Measurements from ENCODE around the gene RAB3IL1. TPM values are rescaled to one million over a fixed set of nuclear protein-coding genes. Genes with fewer than 3 reads are reported as not detected.
A peak's percentile ranks its signal among the peaks of the same experiment; 100 is the strongest.

The RAB3IL1 gene
- total and polyA plus RNA-seq, 9 of the 15 experiments (the other 6 are each of a cell fraction or from before 2014, with no cell fraction given): 0.15 to 42.6 (median 15.5) TPM

- peak; percentile 91 for TF ChIP-seq ZNF280B (CRISPR knock-in tag; IDR thresholded peaks at IDR 0.05)
- no peak for TF ChIP-seq DNMT1 (IDR thresholded peaks at IDR 0.05)
- no peak for TF ChIP-seq CREB3L1 (IDR thresholded peaks at IDR 0.05; ENCODE audit: borderline replicate concordance, low read depth)
- TF ChIP-seq BMI1 (IDR thresholded peaks at IDR 0.05; ENCODE audit: low read length): no peak
- no peak; the same call in 1 of the 2 replicates for TF ChIP-seq ATF3 (IDR thresholded peaks at IDR 0.05)
- no peak for TF ChIP-seq ATF3 (CRISPR knock-in tag; conservative IDR thresholded peaks at IDR 0.05)
- 0 out of 2 replicates have a peak, but pooled peaks have one; percentile 8 for TF ChIP-seq NFIX (CRISPR knock-in tag; IDR thresholded peaks at IDR 0.05; ENCODE audit: low read depth)
- no peak for TF ChIP-seq U2AF1 (optimal IDR thresholded peaks at IDR 0.05; ENCODE audit: low read depth, low read length)
- TF ChIP-seq FOS (IDR thresholded peaks at IDR 0.05; ENCODE audit: extremely low read depth, insufficient read length): no peak
- TF ChIP-seq GTF3C2 (IDR thresholded peaks at IDR 0.05; ENCODE audit: borderline replicate concordance, extremely low read depth, insufficient read length): no peak
- TF ChIP-seq GATAD2A (IDR thresholded peaks at IDR 0.05): no peak
- TF ChIP-seq CTBP1 (IDR thresholded peaks at IDR 0.05; ENCODE audit: borderline replicate concordance): peak; percentile 93
- no peak for TF ChIP-seq EP300 (IDR thresholded peaks at IDR 0.05; ENCODE audit: low read length)
- peak in 1 of 2 experiments; percentile 79; a peak in 1 of 4 replicates for TF ChIP-seq SIN3A (IDR thresholded peaks at IDR 0.05; ENCODE audit: borderline replicate concordance in 2 of 2, control insufficient read depth in 1 of 2, low read depth in 2 of 2, low read length in 2 of 2)
- TF ChIP-seq ZNF354B (CRISPR knock-in tag; IDR thresholded peaks at IDR 0.05): peak; percentile 64; the same call in 1 of the 2 replicates
- TF ChIP-seq ZNF57 (CRISPR knock-in tag; IDR thresholded peaks at IDR 0.05): no peak; the same call in 1 of the 2 replicates
- no peak for TF ChIP-seq NCOA2 (IDR thresholded peaks at IDR 0.05; ENCODE audit: partially characterized antibody in 2 of 2)
- TF ChIP-seq FOXA1 (IDR thresholded peaks at IDR 0.05; ENCODE audit: borderline replicate concordance): no peak
- peak; percentile 90 for TF ChIP-seq ESRRB (CRISPR knock-in tag; IDR thresholded peaks at IDR 0.05; ENCODE audit: borderline replicate concordance)
- TF ChIP-seq PHB (CRISPR knock-in tag; IDR thresholded peaks at IDR 0.05): peak; percentile 80; the same call in 1 of the 2 replicates
These were observed 46.8 kb upstream of the RAB3IL1 start (continued) for GRCh38 chr11:61964058-61964665.

Measured in K562 (cell line).